H1 (cell line): ENCODE results near the gene MCL1. TPM values are rescaled to one million over a fixed set of nuclear protein-coding genes. Genes with fewer than 3 reads are reported as not detected.

ENCODE experiments used
- CHD2 ChIP-seq: IDR thresholded peaks from 2 replicates; pipeline ENCODE4 v1.6.1; 2012; ENCODE audit warnings: low read length, improper control_type of control experiment
- CTCF ChIP-seq, 3 experiments: IDR thresholded peaks; 1 replicate in 2 of 3; 2 replicates in 1 of 3; pipeline versions ENCODE4 v1.5.1 to v1.6.1; 2011; ENCODE audit warnings: low read length in 3 of 3, mild to moderate bottlenecking in 3 of 3, inconsistent platforms in 2 of 3, low read depth in 1 of 3, moderate library complexity in 1 of 3; ENCODE audit not compliant: insufficient read depth in 1 of 3; ENCODE audit errors: control extremely low read depth in 1 of 3
- JUN ChIP-seq: IDR thresholded peaks from 2 replicates; pipeline ENCODE4 v1.6.1; 2011; ENCODE audit warnings: low read depth, mild to moderate bottlenecking, improper control_type of control experiment, low read length
- KDM5A ChIP-seq: fragments of 200-600 bp; IDR thresholded peaks from 2 replicates; pipeline ENCODE4 v1.7.1; 2012; ENCODE audit warnings: mild to moderate bottlenecking, low read length, inconsistent platforms, mixed read lengths
- PHF8 ChIP-seq: fragments of 200-600 bp; sonication (generic); conservative IDR thresholded peaks from 2 replicates; pipeline ENCODE4 v1.7.1; 2012; ENCODE audit warnings: low read depth, mild to moderate bottlenecking, inconsistent platforms, low read length, moderate library complexity
- SIX5 ChIP-seq: IDR thresholded peaks from 2 replicates; pipeline ENCODE4 v1.6.1; 2011; ENCODE audit warnings: mild to moderate bottlenecking, low read depth, low read length
- TBP ChIP-seq: IDR thresholded peaks from 2 replicates; pipeline ENCODE4 v1.6.1; 2011; ENCODE audit warnings: low read depth, low read length, improper control_type of control experiment
- polyA plus RNA-seq, 7 experiments: library from polyadenylated mRNA; depleted of rRNA in 3 of 7; stranded (reverse) in 5 of 7; unstranded in 2 of 7; fragments of >200 nt in 5 of 7; fragments of 200-250 nt in 2 of 7; gene quantifications; 1 replicate in 5 of 7; 2 replicates in 1 of 7; 4 replicates in 1 of 7; pipeline versions ENCODE4 v1.2.1 to v1.2.3, GENCODE V29; 2011 to 2013; ENCODE audit warnings: missing spikeins in 2 of 7, mixed read lengths in 2 of 7
- total RNA-seq: library from RNA; stranded (reverse); fragmentation: NEBNext Ultra II Directional; extraction: Animal tissue kit (Norgen Biotek cat#: 25700); gene quantifications from 2 replicates; pipeline ENCODE4 v1.2.1, GENCODE V29; 2021

Gene MCL1
- total and polyA plus RNA-seq, 2 of the 8 experiments (the other 6 are each of a cell fraction or from before 2014, with no cell fraction given) = 61.1 to 218 TPM

- TF ChIP-seq CTCF (IDR thresholded peaks at IDR 0.05; ENCODE audit: control extremely low read depth in 1 of 3, insufficient read depth in 1 of 3, low read depth in 1 of 3, low read length in 3 of 3) (no peak), KDM5A (no peak), JUN (no peak), CHD2 (no peak), TBP (no peak), PHF8 (no peak), SIX5 (no peak)
Measured at GRCh38 chr1:150530491-150531159, 48.8 kb downstream of the MCL1 start (continued).
